HepG2 (cell line): Measurements from ENCODE around the gene TUBB. TPM values are rescaled to one million over a fixed set of nuclear protein-coding genes. Genes with fewer than 3 reads are reported as not detected.

Experiments used
- CAMTA2 ChIP-seq: sonication (generic); formaldehyde crosslinking; IDR thresholded peaks from 2 replicates; pipeline ENCODE4 v1.4.0; 2020; ENCODE audit warnings: mild to moderate bottlenecking, missing genetic modification reagents, borderline replicate concordance
- IRF2 ChIP-seq: IDR thresholded peaks from 2 replicates; pipeline ENCODE4 v1.6.1; 2018; ENCODE audit warnings: missing genetic modification reagents, missing compliant biosample characterization
- MAFF ChIP-seq: IDR thresholded peaks from 2 replicates; pipeline ENCODE4 v1.6.1; 2011; ENCODE audit warnings: low read depth, low read length, improper control_type of control experiment
- NRL ChIP-seq: sonication (generic); formaldehyde crosslinking; IDR thresholded peaks from 2 replicates; pipeline ENCODE4 v1.5.0; 2020; ENCODE audit warnings: missing genetic modification reagents, mild to moderate bottlenecking, moderate library complexity, borderline replicate concordance
- REXO4 ChIP-seq: sonication (generic); formaldehyde crosslinking; IDR thresholded peaks from 2 replicates; pipeline ENCODE4 v1.8.0; 2022; ENCODE audit warnings: missing genetic modification reagents, mild to moderate bottlenecking, borderline replicate concordance
- SALL1 ChIP-seq: sonication (generic); formaldehyde crosslinking; IDR thresholded peaks from 2 replicates; pipeline ENCODE4 v1.8.0; 2022; ENCODE audit warnings: mild to moderate bottlenecking, missing genetic modification reagents
- SMYD3 ChIP-seq: sonication (generic); formaldehyde crosslinking; IDR thresholded peaks from 2 replicates; pipeline ENCODE4 v1.8.1; 2023; ENCODE audit warnings: mild to moderate bottlenecking, missing genetic modification reagents
- ZNF646 ChIP-seq: sonication (generic); formaldehyde crosslinking; IDR thresholded peaks from 2 replicates; pipeline ENCODE4 v1.9.0; 2021; ENCODE audit warnings: mild to moderate bottlenecking, missing genetic modification reagents
- polyA plus RNA-seq, 8 experiments: library from polyadenylated mRNA; depleted of rRNA in 3 of 8; stranded (reverse) in 7 of 8; unstranded in 1 of 8; fragments of >200 nt; fragmentation: Illumina TruSeq in 4 of 8; extraction: Trizol in 4 of 8; gene quantifications; 2 replicates each; pipeline versions ENCODE4 v1.2.1 to v1.2.3, GENCODE V29; 2011 to 2016; ENCODE audit warnings: low read depth in 4 of 8, missing spikeins in 1 of 8, mixed read lengths in 1 of 8; ENCODE audit not compliant: insufficient read depth in 1 of 8
- total RNA-seq, 5 experiments: library from RNA; depleted of rRNA; stranded (reverse); fragments of >200 nt; fragmentation: Illumina TruSeq; extraction: Trizol; gene quantifications; 2 replicates each; pipeline ENCODE4 v1.2.3, GENCODE V29; 2016; ENCODE audit warnings: low read depth in 1 of 5
- TF ChIP-seq, protein P1 (sequence below): sonication (generic); formaldehyde crosslinking; IDR thresholded peaks from 2 replicates; pipeline ENCODE4 v1.4.0; 2020; ENCODE audit warnings: mild to moderate bottlenecking, missing genetic modification reagents, borderline replicate concordance
- TF ChIP-seq, protein P2 (sequence below): IDR thresholded peaks from 2 replicates; pipeline ENCODE4 v1.6.1; 2012; ENCODE audit warnings: inconsistent platforms
- TF ChIP-seq, protein P3 (sequence below): IDR thresholded peaks from 2 replicates; pipeline ENCODE4 v1.6.1; 2016; ENCODE audit warnings: low read depth, missing genetic modification reagents, missing compliant biosample characterization

The TUBB gene
- total and polyA plus RNA-seq, 2 of the 13 experiments (the other 11 are each of a cell fraction or from before 2014, with no cell fraction given): 911 to 1,163 TPM

DNA sequence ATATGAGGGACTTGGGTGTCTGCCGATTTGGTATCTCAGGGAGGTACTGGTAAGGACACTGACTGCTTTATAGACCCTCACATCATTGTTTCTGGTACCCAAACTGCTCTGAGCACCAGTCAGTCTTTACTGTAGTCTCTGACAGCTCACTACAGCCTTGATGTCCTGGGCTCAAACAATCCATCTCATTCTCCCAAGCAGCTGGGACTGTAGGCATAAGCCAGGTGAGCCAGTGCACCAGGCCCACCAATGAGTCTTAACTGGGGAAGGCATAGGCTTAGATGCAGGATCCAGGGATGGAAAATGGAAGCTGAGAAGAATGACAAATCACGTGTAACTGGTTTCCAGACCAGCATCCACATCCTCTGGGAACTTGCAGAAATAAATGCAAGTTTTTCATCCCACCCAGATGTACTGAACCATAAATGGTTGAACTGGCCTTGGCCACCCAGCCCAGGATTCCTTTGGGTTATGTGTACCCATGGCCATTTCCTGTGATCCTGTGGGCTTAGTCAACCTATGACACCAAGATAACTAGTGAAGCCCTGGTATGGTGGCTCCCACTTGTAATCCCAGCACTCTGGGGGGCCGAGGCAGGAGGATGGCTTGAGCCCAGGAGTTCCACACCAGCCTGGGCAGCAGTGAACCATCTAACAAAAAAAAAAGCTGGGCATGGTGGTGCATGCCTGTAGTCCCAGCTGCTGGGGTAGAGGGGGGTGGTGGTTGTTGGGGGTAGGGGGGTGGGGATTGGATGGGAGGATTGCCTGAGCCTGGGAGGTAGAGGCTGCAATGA, 5.8 kb downstream of the TUBB start (continued):
- TF ChIP-seq, protein P1, sequence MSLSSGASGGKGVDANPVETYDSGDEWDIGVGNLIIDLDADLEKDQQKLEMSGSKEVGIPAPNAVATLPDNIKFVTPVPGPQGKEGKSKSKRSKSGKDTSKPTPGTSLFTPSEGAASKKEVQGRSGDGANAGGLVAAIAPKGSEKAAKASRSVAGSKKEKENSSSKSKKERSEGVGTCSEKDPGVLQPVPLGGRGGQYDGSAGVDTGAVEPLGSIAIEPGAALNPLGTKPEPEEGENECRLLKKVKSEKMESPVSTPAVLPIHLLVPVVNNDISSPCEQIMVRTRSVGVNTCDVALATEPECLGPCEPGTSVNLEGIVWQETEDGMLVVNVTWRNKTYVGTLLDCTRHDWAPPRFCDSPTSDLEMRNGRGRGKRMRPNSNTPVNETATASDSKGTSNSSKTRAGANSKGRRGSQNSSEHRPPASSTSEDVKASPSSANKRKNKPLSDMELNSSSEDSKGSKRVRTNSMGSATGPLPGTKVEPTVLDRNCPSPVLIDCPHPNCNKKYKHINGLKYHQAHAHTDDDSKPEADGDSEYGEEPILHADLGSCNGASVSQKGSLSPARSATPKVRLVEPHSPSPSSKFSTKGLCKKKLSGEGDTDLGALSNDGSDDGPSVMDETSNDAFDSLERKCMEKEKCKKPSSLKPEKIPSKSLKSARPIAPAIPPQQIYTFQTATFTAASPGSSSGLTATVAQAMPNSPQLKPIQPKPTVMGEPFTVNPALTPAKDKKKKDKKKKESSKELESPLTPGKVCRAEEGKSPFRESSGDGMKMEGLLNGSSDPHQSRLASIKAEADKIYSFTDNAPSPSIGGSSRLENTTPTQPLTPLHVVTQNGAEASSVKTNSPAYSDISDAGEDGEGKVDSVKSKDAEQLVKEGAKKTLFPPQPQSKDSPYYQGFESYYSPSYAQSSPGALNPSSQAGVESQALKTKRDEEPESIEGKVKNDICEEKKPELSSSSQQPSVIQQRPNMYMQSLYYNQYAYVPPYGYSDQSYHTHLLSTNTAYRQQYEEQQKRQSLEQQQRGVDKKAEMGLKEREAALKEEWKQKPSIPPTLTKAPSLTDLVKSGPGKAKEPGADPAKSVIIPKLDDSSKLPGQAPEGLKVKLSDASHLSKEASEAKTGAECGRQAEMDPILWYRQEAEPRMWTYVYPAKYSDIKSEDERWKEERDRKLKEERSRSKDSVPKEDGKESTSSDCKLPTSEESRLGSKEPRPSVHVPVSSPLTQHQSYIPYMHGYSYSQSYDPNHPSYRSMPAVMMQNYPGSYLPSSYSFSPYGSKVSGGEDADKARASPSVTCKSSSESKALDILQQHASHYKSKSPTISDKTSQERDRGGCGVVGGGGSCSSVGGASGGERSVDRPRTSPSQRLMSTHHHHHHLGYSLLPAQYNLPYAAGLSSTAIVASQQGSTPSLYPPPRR (CRISPR knock-in tag): no peak
- TF ChIP-seq REXO4: no peak; the same call in 1 of the 2 replicates
- no peak for TF ChIP-seq ZNF646 (CRISPR knock-in tag)
- no peak for TF ChIP-seq MAFF
- TF ChIP-seq NRL (CRISPR knock-in tag): no peak
- TF ChIP-seq CAMTA2 (CRISPR knock-in tag): no peak
- no peak for TF ChIP-seq SMYD3 (CRISPR knock-in tag)
- TF ChIP-seq, protein P2, sequence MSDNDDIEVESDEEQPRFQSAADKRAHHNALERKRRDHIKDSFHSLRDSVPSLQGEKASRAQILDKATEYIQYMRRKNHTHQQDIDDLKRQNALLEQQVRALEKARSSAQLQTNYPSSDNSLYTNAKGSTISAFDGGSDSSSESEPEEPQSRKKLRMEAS: no peak; the same call in 1 of the 2 replicates
- TF ChIP-seq, protein P3, sequence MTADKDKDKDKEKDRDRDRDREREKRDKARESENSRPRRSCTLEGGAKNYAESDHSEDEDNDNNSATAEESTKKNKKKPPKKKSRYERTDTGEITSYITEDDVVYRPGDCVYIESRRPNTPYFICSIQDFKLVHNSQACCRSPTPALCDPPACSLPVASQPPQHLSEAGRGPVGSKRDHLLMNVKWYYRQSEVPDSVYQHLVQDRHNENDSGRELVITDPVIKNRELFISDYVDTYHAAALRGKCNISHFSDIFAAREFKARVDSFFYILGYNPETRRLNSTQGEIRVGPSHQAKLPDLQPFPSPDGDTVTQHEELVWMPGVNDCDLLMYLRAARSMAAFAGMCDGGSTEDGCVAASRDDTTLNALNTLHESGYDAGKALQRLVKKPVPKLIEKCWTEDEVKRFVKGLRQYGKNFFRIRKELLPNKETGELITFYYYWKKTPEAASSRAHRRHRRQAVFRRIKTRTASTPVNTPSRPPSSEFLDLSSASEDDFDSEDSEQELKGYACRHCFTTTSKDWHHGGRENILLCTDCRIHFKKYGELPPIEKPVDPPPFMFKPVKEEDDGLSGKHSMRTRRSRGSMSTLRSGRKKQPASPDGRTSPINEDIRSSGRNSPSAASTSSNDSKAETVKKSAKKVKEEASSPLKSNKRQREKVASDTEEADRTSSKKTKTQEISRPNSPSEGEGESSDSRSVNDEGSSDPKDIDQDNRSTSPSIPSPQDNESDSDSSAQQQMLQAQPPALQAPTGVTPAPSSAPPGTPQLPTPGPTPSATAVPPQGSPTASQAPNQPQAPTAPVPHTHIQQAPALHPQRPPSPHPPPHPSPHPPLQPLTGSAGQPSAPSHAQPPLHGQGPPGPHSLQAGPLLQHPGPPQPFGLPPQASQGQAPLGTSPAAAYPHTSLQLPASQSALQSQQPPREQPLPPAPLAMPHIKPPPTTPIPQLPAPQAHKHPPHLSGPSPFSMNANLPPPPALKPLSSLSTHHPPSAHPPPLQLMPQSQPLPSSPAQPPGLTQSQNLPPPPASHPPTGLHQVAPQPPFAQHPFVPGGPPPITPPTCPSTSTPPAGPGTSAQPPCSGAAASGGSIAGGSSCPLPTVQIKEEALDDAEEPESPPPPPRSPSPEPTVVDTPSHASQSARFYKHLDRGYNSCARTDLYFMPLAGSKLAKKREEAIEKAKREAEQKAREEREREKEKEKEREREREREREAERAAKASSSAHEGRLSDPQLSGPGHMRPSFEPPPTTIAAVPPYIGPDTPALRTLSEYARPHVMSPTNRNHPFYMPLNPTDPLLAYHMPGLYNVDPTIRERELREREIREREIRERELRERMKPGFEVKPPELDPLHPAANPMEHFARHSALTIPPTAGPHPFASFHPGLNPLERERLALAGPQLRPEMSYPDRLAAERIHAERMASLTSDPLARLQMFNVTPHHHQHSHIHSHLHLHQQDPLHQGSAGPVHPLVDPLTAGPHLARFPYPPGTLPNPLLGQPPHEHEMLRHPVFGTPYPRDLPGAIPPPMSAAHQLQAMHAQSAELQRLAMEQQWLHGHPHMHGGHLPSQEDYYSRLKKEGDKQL (CRISPR knock-in tag): peak; percentile 39; the same call in 1 of the 2 replicates
- peak; percentile 57 for TF ChIP-seq SALL1
- peak; percentile 48; the same call in 1 of the 2 replicates for TF ChIP-seq IRF2 (CRISPR knock-in tag)
